ENCODE results near the gene E2F3.

E2F3 gene

GRCh38 chr6:20454204-20454824 lies 52.6 kb downstream of the E2F3 start:
- TF ChIP-seq CTCF (IDR thresholded peaks at IDR 0.05; ENCODE audit: insufficient read depth, missing control alignments): no peak
- FAIRE-seq: no peak
- no peak for DNase-seq (ENCODE audit: insufficient read length, low spot score)

- FAIRE-seq (no peak), DNase-seq (ENCODE audit: insufficient read length, low spot score) (no peak)
- no peak for TF ChIP-seq CTCF (IDR thresholded peaks at IDR 0.05; ENCODE audit: insufficient read depth, missing control alignments)
These were observed 53.7 kb downstream of the E2F3 start for GRCh38 chr6:20455251-20455940.

- TF ChIP-seq CTCF (IDR thresholded peaks at IDR 0.05; ENCODE audit: insufficient read depth, missing control alignments): no peak
- DNase-seq (ENCODE audit: insufficient read length, low spot score) (no peak), FAIRE-seq (no peak)
These were observed 56.6 kb downstream of the E2F3 start for GRCh38 chr6:20458027-20458894.

GRCh38 chr6:20459682-20460081 lies 58.0 kb downstream of the E2F3 start:
- DNase-seq (ENCODE audit: insufficient read length, low spot score): no peak
- TF ChIP-seq CTCF (IDR thresholded peaks at IDR 0.05; ENCODE audit: insufficient read depth, missing control alignments): no peak
- no peak for FAIRE-seq

GRCh38 chr6:20461576-20461975 lies 59.9 kb downstream of the E2F3 start:
- TF ChIP-seq CTCF (IDR thresholded peaks at IDR 0.05; ENCODE audit: insufficient read depth, missing control alignments): no peak
- no peak for DNase-seq (ENCODE audit: insufficient read length, low spot score)
- FAIRE-seq: no peak

- FAIRE-seq: no peak
- no peak for TF ChIP-seq CTCF (IDR thresholded peaks at IDR 0.05; ENCODE audit: insufficient read depth, missing control alignments)
These were observed 61.7 kb downstream of the E2F3 start for GRCh38 chr6:20463396-20463795.

More at GRCh38 chr6:20463396-20463795, 61.7 kb downstream of the E2F3 start:
- no peak for DNase-seq (ENCODE audit: insufficient read length, low spot score)
